HL-60 (cell line): ENCODE results near the gene EGFL7.

Source experiments
- DNase-seq, 2 experiments: peaks; one replicate each; pipeline ENCODE4 v3.0.0-alpha.2; 2010 to 2020; ENCODE audit warnings: low read depth in 1 of 2, low spot score in 1 of 2
- H3K27ac ChIP-seq: fragments of 250-450 bp; sonication (Bioruptor Pico); replicated peaks from 2 replicates; pipeline ENCODE4 v1.5.1; 2020; ENCODE audit warnings: mild to moderate bottlenecking, moderate library complexity
- H3K27me3 ChIP-seq: fragments of 250-450 bp; sonication (Bioruptor Pico); 2 replicates; pipeline ENCODE4 v1.5.1; 2021; ENCODE audit warnings: mild to moderate bottlenecking, moderate library complexity; ENCODE audit not compliant: insufficient read depth, poor library complexity, severe bottlenecking
- H3K4me3 ChIP-seq: replicated peaks from 2 replicates; pipeline ENCODE4 v1.5.1; 2011; ENCODE audit warnings: mild to moderate bottlenecking, control low read depth, low read length; ENCODE audit not compliant: insufficient read depth
- GABPA ChIP-seq: IDR thresholded peaks from 2 replicates; pipeline ENCODE4 v1.6.1; 2012; ENCODE audit warnings: low read depth
- POLR2AphosphoS5 ChIP-seq: IDR thresholded peaks from 2 replicates; pipeline ENCODE4 v1.6.1; 2012; ENCODE audit warnings: low read depth
- SPI1 ChIP-seq: IDR thresholded peaks from 2 replicates; pipeline ENCODE4 v1.6.1; 2012; ENCODE audit warnings: low read depth, mild to moderate bottlenecking, borderline replicate concordance
- TF ChIP-seq, protein P1 (sequence below): IDR thresholded peaks from one replicate; pipeline ENCODE4 v1.5.1; 2011; ENCODE audit warnings: low read length, control low read depth, inconsistent platforms; ENCODE audit not compliant: insufficient read depth
- TF ChIP-seq, protein P2 (sequence below): IDR thresholded peaks from 2 replicates; pipeline ENCODE4 v1.6.1; 2012; ENCODE audit warnings: low read depth; ENCODE audit not compliant: insufficient replicate concordance

EGFL7 gene

DNA sequence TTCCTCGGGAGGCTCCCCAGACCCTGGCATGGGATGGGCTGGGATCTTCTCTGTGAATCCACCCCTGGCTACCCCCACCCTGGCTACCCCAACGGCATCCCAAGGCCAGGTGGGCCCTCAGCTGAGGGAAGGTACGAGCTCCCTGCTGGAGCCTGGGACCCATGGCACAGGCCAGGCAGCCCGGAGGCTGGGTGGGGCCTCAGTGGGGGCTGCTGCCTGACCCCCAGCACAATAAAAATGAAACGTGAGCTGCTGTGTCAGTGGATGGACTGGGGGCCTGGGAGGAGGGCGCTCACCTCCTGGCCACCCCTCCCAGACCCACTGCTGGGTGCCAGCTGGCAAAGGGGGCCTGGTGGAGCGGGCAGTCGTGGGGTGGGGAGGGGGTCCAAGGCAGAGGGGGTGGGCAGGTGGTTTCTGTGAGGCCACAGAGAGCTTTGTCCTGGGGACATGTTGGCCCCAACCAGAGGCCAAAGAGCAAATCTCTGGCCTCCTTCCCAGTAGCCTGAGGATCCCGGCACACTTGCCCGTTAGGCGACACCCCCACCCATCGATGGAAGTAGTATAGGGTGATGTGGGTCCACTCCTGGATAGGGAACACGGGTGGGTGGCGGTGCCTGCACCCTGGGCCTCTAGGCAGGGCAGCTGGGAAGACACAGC, 9.8 kb downstream of the EGFL7 start:
- Histone ChIP-seq H3K27me3 (peaks cover 15% of the 10 kb centered on the region), H3K4me3 (no peak overlapping the region), H3K27ac (no peak overlapping the region)
- TF ChIP-seq SPI1 (no peak), GABPA (no peak), POLR2AphosphoS5 (no peak)
- TF ChIP-seq, protein P1, sequence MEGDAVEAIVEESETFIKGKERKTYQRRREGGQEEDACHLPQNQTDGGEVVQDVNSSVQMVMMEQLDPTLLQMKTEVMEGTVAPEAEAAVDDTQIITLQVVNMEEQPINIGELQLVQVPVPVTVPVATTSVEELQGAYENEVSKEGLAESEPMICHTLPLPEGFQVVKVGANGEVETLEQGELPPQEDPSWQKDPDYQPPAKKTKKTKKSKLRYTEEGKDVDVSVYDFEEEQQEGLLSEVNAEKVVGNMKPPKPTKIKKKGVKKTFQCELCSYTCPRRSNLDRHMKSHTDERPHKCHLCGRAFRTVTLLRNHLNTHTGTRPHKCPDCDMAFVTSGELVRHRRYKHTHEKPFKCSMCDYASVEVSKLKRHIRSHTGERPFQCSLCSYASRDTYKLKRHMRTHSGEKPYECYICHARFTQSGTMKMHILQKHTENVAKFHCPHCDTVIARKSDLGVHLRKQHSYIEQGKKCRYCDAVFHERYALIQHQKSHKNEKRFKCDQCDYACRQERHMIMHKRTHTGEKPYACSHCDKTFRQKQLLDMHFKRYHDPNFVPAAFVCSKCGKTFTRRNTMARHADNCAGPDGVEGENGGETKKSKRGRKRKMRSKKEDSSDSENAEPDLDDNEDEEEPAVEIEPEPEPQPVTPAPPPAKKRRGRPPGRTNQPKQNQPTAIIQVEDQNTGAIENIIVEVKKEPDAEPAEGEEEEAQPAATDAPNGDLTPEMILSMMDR = no peak
- TF ChIP-seq, protein P2, sequence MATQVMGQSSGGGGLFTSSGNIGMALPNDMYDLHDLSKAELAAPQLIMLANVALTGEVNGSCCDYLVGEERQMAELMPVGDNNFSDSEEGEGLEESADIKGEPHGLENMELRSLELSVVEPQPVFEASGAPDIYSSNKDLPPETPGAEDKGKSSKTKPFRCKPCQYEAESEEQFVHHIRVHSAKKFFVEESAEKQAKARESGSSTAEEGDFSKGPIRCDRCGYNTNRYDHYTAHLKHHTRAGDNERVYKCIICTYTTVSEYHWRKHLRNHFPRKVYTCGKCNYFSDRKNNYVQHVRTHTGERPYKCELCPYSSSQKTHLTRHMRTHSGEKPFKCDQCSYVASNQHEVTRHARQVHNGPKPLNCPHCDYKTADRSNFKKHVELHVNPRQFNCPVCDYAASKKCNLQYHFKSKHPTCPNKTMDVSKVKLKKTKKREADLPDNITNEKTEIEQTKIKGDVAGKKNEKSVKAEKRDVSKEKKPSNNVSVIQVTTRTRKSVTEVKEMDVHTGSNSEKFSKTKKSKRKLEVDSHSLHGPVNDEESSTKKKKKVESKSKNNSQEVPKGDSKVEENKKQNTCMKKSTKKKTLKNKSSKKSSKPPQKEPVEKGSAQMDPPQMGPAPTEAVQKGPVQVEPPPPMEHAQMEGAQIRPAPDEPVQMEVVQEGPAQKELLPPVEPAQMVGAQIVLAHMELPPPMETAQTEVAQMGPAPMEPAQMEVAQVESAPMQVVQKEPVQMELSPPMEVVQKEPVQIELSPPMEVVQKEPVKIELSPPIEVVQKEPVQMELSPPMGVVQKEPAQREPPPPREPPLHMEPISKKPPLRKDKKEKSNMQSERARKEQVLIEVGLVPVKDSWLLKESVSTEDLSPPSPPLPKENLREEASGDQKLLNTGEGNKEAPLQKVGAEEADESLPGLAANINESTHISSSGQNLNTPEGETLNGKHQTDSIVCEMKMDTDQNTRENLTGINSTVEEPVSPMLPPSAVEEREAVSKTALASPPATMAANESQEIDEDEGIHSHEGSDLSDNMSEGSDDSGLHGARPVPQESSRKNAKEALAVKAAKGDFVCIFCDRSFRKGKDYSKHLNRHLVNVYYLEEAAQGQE = no peak
- DNase-seq = no peak

DNA sequence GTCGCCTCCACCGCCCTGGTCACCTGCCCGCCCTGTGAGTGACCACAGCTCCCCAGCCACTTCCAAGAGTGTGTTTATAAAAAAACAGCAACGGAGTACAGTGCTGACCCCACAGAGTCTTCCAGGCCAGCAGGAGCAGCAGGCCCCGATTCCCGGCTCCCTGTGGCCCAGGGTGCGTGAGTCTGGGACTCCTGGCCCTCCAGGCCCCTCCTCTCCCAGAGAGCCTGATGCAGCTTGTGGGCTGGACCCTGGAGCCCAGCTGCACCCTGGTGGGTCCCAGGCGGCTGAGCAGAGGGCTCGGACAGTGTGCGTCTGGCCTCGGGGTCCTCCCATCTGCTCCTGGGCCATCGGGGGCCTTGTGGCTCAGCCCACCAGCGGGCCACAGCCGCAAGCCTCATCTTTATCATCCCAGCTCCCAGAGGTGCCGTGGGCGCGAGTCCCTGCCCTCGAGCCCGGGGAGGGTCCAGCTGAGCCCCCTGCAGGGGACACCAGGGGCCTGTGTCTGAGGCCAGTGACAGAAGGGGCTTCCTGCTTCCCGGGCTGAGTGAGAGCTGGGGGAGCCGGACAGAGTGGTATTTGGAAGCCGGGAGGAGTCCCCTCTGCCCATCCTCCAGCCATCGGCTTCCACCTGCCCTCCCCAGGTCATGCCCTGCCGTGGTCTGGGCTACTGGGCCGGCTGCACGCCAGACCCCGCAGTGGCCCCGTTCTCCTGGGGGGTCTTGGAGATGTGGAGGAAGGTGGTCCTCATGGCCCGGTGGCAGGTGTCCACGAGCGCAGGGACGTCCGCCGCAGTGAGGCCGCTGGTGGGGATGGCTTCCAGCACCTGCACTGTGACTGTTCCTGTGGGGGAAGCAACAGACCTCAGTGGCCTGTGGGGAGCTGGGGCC, 10.6 kb downstream of the EGFL7 start:
- TF ChIP-seq SPI1 (no peak), POLR2AphosphoS5 (no peak), GABPA (no peak)
- TF ChIP-seq, protein P2 = no peak
- TF ChIP-seq, protein P1 = no peak
- DNase-seq = no peak
- Histone ChIP-seq H3K27me3 (peaks cover 11% of the 10 kb centered on the region), H3K27ac (no peak overlapping the region), H3K4me3 (no peak overlapping the region)

DNA sequence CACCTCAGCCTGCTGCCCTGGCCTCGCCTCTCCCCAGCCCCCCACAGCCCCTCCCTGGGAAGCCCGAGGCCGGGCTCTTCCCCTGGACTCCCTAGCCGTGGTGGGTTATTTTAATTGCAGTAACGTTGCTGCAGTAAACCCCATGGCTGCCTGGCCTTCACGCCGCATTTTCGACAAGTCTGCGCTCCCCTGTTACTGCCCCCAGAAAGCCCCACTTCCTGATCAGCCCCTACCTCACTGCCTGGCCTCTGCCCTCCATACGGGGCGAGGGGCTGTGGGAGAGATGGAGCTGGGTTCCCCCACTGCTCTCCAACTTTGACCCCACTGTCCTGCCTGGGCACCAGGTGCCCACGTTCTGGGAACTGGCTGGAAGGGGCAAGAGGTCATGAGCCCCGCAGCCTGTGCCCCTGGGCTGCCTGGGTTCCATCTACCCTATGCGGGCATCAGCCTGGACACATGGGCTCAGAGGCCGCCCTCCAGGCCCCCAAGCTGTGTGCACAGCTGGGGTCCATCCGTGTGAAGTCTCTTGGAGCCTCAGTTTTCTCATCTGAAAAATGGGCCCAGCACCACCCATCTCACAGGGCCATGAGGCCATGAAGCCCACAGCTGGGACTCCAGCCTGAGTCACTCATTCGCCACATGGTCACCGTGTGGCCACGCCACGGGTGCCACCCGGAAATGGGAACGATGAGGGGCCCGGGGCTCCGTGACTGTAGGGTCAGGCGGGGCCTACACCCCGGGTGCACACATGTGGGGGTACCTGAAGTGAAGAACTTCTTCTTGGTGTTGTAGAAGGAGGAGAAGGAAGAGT, 11.5 kb downstream of the EGFL7 start:
- Histone ChIP-seq H3K27me3 (peaks cover 11% of the 10 kb centered on the region), H3K27ac (no peak overlapping the region), H3K4me3 (no peak overlapping the region)
- DNase-seq = no peak
- TF ChIP-seq, protein P2 = no peak
- TF ChIP-seq SPI1 = no peak
- no peak for TF ChIP-seq POLR2AphosphoS5
- TF ChIP-seq GABPA = no peak
- TF ChIP-seq, protein P1 = no peak
